Right cardiac atrium (tissue), 5 donors: ENCODE results near the gene CLCN6. TPM values are rescaled to one million over a fixed set of nuclear protein-coding genes. Genes with fewer than 3 reads are reported as not detected.

Experiments
- ATAC-seq, 2 donors: fragments of 200-7000 bp; cut with Tn5 transposase; one replicate each; pipeline versions ENCODE4 v1.8.0 to v1.9.1; 2020; ENCODE audit warnings: moderate library complexity in 2 of 2, mild to moderate bottlenecking in 1 of 2
- DNase-seq, 3 donors: peaks; one replicate each; pipeline ENCODE4 v3.0.0-alpha.2; 2020
- H3K27ac ChIP-seq: one replicate; pipeline ENCODE4 v1.5.1; 2013; ENCODE audit warnings: mild to moderate bottlenecking, low read length, control low read depth, moderate library complexity
- H3K27me3 ChIP-seq: one replicate; pipeline ENCODE4 v1.6.1; 2013; ENCODE audit not compliant: control insufficient read depth, insufficient read depth
- H3K4me1 ChIP-seq: one replicate; pipeline ENCODE4 v1.6.1; 2013; ENCODE audit warnings: low read length; ENCODE audit not compliant: control insufficient read depth, insufficient read depth
- H3K4me3 ChIP-seq: one replicate; pipeline ENCODE4 v1.5.1; 2013; ENCODE audit warnings: low read length, control low read depth
- H3K9me3 ChIP-seq: one replicate; pipeline ENCODE4 v1.6.1; 2013; ENCODE audit warnings: low read length; ENCODE audit not compliant: control insufficient read depth
- WGBS: extraction: QIAGEN DNeasy Blood & Tissue Kit; methylation state at CpG from one replicate; pipeline ENCODE4 v1.1.7; 2013; 5-methylcytosine and 5-hydroxymethylcytosine counted together
- intact Hi-C, 4 donors: fragments of 100-400 bp; cut with DNase I; formaldehyde crosslinking; loops; one replicate each; pipeline versions ENCODE4 v1.11.0 to v1.14.0; 2022 to 2023
- polyA plus RNA-seq: library from polyadenylated mRNA; stranded (reverse); fragments of 200-250 nt; gene quantifications from one replicate; pipeline ENCODE4 v1.2.3, GENCODE V29; 2013
- total RNA-seq, 4 donors: library from RNA; stranded (reverse); fragmentation: NEBNext Ultra II Directional; extraction: Animal tissue kit (Norgen Biotek cat#: 25700); gene quantifications; one replicate each; pipeline ENCODE4 v1.2.1, GENCODE V29; 2021
- donor health status: healthy with polysubstance abuse.
- donor health status: DM: no; HTN: yes; CAD: no.
- donor health status: DM: no; HTN: no; CAD: no.
- donor health status: DM: no; HTN: yes; CAD: no; lungs with severe emphysema.
- donor health status: DM: yes; HTN: yes; CAD: no.

CLCN6 gene
- total and polyA plus RNA-seq, 5 donors, result 16.2 to 54.9 (median 34.0) TPM

DNA sequence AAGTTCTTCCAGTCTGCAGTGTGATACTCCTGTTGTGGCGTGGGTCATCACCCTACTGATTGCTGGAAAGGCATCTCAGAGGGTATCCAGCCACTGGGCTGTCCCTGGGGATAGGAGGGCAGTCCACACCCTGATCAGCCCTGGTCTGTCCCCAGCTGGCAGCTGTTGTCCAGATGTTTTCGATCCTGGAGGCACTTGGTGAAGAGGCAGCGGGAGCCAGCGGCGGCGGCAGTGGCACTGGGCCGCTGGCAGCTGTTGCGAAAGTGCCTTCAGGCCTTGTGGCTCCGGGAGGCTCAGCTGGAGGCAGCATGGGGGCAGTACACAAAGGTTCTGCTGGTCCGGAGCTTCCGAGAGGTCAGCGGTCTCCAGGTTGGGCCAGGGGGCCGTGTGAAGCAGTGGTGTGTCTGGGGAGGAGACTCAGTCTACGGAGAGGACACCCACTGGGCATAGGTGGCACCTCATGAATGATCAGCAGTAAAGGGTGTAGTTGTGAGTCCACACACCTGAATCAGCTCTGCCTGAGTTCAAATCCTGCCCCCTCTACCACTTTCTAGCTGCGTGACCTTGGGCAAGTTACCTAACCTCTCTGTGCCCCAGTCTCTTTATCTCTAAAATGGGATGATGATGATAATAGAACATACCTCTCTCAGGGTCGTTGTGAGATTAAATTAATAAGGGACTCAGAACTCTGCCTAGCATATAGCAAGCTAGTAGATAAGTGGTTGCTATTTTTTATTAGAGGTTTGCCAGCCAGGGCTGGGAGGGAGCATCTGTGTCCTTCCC lies 37.9 kb upstream of the CLCN6 start:
- no peaks in the 10 kb centered on the region for H3K27me3 ChIP-seq
- DNase-seq (peak in 2 of 3 donors; percentile 36 to 41), ATAC-seq (no peak)
- H3K9me3 ChIP-seq, result no peaks in the 10 kb centered on the region
- no peak overlapping the region for H3K27ac ChIP-seq
- WGBS, result 79% methylated on average over 16 of the region's 16 CpGs
- intact Hi-C loops, result no loop called here
- no peaks in the 10 kb centered on the region for H3K4me1 ChIP-seq
- no peak overlapping the region for H3K4me3 ChIP-seq

DNA sequence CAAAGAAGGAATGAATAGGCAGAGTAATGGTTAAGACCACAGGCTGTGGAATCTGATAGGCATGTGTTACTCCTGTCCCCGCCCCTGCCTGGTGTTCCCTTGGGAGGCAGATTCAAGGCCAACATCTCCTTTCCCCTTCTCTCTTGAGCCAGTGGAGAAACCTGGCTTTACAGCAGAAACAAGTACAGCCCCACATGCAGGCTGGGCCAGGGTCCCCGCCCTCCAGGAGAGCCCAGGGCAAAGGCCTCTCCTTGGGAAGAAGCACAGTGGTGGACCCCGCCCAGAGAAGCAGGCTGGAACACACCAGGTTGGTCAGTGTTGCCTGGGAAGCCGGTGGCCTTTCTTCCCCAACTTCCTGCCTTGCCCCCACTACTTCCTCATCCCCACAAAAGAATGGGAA lies 37.2 kb upstream of the CLCN6 start:
- ATAC-seq, result peak in 1 of 2 donors; percentile 27

DNA sequence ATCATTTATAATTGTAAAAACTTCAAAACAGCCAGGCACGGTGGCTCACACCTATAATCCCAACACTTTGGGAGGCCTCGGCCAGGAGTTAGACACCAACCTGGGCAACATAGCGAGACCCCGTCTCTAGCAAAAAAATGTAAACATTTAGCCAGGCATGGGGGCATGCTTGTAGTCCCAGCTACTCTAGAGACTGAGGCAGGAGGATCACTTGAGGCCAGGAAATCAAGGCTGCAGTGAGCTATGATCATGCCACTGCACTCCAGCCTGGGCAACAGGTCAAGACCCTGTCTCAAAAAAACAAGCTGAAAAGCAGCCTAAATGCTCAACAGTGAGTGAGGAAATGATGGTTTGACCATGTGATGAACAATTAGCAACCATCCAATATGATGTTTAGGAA lies 36.7 kb upstream of the CLCN6 start:
- intact Hi-C loops, result no loop called here
- DNase-seq (peak in 2 of 3 donors; percentile 10 to 14), ATAC-seq (no peak)
- Histone ChIP-seq H3K9me3 (no peaks in the 10 kb centered on the region), H3K4me3 (no peak overlapping the region), H3K27ac (no peak overlapping the region), H3K4me1 (no peaks in the 10 kb centered on the region), H3K27me3 (no peaks in the 10 kb centered on the region)
- 80% methylated on average over 4 of the region's 4 CpGs for WGBS

More for the DNA sequence above, 37.2 kb upstream of the CLCN6 start:
- intact Hi-C loops, result no loop called here
- WGBS, result 46% methylated on average over 4 of the region's 4 CpGs
- no peak overlapping the region for H3K27ac ChIP-seq
- H3K27me3 ChIP-seq, result no peaks in the 10 kb centered on the region
- no peak overlapping the region for H3K4me3 ChIP-seq
- peak in 2 of 3 donors; percentile 33 to 36 for DNase-seq
- H3K9me3 ChIP-seq, result no peaks in the 10 kb centered on the region
- H3K4me1 ChIP-seq, result no peaks in the 10 kb centered on the region

DNA sequence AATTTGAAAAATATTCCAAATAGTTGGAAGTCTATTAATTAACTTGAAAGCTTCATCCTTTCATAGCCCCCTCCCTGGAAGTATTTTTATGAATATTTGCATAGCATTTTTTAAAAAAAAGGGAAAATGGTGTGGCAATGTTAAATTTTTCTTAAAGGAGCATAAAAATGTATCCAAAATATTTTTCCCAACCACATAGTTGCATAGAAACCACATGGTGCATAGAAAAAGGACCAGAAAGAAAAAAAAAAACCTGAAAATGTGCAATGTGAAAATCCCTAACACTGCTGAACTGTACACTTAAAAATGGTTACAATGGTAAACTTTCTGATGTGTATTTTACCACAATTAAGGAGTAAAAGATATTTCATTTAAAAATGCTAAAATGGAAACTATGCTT lies 36.0 kb upstream of the CLCN6 start:
- intact Hi-C loops, result no loop called here
- no peak for DNase-seq
- Histone ChIP-seq H3K4me1 (no peaks in the 10 kb centered on the region), H3K9me3 (no peaks in the 10 kb centered on the region), H3K4me3 (no peak overlapping the region), H3K27me3 (no peaks in the 10 kb centered on the region), H3K27ac (no peak overlapping the region)
- no peak for ATAC-seq

DNA sequence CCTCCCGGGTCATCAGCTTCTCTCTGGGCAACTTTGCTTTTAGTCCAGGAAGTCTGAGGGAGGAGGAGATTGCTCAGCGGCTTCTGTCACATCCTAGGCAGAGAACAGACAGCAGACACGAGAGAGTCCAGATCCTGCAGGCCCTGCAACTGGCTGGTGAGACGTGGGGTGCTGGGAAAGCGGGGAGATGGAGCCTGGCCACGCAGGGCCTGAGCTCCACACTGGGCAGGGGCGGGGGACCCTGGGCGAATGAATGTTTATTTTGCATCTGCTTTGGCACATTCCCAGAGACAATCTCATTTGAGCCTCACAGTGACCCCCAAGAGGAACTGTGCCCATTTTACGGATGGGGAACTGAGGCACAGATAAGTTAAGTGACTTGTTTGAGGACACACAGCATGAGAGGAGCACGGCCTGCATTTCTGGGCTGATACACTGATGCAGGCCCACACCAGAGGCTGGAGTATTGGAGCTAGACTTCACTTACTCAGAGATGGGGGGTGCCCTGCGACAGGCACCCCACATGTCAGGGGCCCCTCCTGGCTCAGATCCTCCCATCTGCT lies 34.4 kb upstream of the CLCN6 start:
- ATAC-seq (no peak), DNase-seq (peak in 2 of 3 donors; percentile 7 to 14)
- no peaks in the 10 kb centered on the region for H3K4me1 ChIP-seq
- no peaks in the 10 kb centered on the region for H3K27me3 ChIP-seq
- no peak overlapping the region for H3K27ac ChIP-seq
- WGBS, result 71% methylated on average over 11 of the region's 11 CpGs
- intact Hi-C loops, result no loop called here
- no peak overlapping the region for H3K4me3 ChIP-seq
- H3K9me3 ChIP-seq, result no peaks in the 10 kb centered on the region

DNA sequence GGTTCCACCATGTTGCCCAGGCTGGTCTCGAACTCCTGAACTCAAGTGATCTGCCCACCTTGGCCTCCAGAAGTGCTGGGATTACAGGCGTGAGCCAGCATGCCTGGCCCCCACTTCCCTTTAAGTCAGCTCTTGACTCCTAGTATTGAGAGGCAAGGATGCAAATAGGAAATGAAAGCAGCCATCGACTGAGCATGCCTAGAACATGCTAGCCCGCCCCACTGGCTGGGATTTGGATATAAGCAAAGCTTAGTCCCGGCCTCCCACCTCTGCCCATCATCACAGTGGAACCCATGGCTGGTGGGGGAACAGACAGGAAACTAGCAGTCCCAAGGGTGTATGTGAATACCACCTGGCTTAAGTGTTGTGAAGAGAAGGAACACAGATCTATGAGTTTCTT lies 33.5 kb upstream of the CLCN6 start:
- no peak for ATAC-seq
- H3K27ac ChIP-seq, result no peak overlapping the region
- H3K4me1 ChIP-seq, result no peaks in the 10 kb centered on the region
- intact Hi-C loops, result no loop called here
- H3K9me3 ChIP-seq, result no peaks in the 10 kb centered on the region
- DNase-seq, result peak in 2 of 3 donors; percentile 39 to 42
- no peak overlapping the region for H3K4me3 ChIP-seq
- 59% methylated on average over 5 of the region's 5 CpGs for WGBS
- no peaks in the 10 kb centered on the region for H3K27me3 ChIP-seq

DNA sequence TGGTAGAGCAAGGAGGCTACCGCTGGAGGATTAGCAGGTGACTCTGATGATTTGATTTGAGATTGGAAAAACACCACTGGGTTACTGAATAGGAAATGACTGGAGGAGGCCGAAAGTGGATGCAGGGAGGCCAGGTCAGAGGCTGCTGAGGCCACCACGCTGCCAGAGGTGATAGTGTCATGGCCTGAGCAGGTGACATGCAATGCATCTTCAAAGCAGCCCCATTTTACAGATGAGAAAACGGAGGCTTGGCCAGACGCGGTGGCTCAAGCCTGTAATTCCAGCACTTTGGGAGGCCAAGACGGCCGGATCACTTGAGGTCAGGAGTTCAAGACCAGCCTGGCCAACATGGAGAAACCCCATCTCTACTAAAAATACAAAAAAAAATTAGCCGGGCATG lies 31.2 kb upstream of the CLCN6 start:
- no peaks in the 10 kb centered on the region for H3K27me3 ChIP-seq
- WGBS, result 92% methylated on average over 9 of the region's 9 CpGs
- intact Hi-C loops, result no loop called here
- ATAC-seq (no peak), DNase-seq (peak in 2 of 3 donors; percentile 2 to 7)
- no peaks in the 10 kb centered on the region for H3K9me3 ChIP-seq
- H3K4me3 ChIP-seq, result no peak overlapping the region
- no peak overlapping the region for H3K27ac ChIP-seq
- no peaks in the 10 kb centered on the region for H3K4me1 ChIP-seq

DNA sequence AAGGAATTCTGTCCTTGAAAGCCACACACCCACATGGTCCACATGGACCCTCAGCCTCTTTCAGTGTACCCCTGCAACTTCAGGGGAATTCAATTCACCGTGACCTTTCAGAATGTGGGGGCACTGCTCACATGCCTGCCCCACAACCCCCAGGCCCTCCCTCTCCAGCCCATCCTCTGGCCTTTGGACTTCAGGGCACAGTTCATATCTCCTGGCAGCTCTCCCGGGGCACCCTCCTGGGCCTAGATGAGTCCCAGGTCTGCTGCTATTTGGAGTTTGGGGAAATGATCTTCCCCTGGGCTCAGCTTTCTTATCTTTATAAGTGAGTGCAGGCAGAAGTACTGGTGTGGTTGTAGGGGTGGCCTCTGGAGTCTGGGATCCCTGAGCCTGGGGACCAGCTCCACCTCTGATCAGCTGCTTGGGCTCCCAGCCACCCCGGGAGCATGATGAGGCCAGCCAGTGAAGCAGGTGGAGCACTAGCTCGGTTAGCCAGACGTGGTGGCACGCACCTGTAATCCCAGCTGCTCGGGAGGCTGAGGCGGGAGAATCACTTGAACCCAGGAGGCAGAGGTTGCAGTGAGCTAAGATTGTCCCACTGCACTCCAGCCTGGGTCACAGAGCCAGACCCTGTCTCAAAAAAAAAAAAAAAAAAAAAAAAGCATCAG lies 28.2 kb upstream of the CLCN6 start:
- WGBS, result 91% methylated on average over 8 of the region's 8 CpGs
- H3K4me1 ChIP-seq, result no peaks in the 10 kb centered on the region
- H3K4me3 ChIP-seq, result no peak overlapping the region
- intact Hi-C loops, result no loop called here
- DNase-seq (peak in 2 of 3 donors; percentile 20 to 26), ATAC-seq (no peak)
- no peaks in the 10 kb centered on the region for H3K27me3 ChIP-seq
- H3K27ac ChIP-seq, result no peak overlapping the region
- no peaks in the 10 kb centered on the region for H3K9me3 ChIP-seq

DNA sequence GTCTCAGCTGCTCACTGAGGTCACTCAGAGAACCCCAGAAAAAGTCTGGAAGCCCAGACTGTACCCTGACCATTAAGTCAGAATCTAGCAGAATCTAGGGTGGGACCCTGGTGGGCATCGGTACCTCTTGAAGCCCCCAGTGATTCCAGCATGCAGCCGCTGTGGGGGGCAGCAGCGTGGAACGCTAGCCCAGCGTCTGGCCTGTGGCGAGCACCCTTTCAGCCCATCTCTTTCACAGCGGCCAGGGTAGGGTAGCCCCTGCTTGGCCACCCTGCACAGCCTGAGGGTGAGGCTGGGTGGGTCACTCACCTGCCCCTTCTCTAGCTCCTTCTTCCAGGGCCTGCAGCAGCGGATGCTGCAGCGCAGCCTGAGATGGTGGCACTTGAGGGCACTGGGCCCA lies 27.7 kb upstream of the CLCN6 start:
- no peak overlapping the region for H3K4me3 ChIP-seq
- intact Hi-C loops, result no loop called here
- 90% methylated on average over 9 of the region's 9 CpGs for WGBS
- no peaks in the 10 kb centered on the region for H3K9me3 ChIP-seq
- ATAC-seq, result no peak
- no peak overlapping the region for H3K27ac ChIP-seq
- DNase-seq, result peak in 2 of 3 donors; percentile 6 to 36
- no peaks in the 10 kb centered on the region for H3K27me3 ChIP-seq
- H3K4me1 ChIP-seq, result no peaks in the 10 kb centered on the region

DNA sequence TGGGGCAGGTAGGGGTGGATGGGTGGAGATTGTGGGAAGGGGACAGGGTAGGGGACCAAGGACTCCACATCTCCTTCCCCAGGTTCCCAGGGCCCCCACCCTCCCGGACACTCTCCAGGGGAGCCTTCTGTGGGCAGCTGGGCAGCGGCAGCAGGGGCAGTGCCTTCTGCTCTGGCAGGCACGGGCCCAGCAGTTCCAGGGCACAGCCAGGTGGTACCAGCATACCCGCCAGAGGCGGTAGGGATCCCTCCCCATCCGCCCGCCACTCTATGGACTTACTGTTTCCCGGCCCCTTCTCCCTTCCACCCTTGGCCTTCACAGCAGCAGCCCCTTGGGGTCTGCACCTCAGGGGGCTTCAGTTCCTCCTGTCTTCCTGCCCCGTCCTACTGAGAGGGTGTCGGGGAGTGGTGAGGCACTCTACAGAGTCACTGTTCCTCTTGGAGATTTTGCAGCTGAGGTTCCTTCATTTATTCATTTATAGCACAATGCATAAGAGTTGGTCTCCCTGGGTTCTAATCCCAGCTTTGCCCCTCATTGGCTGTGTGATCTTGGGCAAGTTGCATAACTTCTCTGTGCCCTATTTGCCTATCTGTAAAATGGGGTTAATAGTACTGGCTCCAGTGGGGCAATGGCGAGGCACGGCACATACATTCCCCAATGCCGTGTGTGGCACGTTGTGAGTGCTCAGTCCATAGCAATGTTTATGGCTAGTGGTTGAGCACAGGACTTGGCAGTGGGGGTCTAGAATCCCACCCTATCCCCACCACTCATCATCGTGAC lies 27.0 kb upstream of the CLCN6 start:
- 91% methylated on average over 15 of the region's 15 CpGs for WGBS
- Histone ChIP-seq H3K9me3 (no peaks in the 10 kb centered on the region), H3K27ac (no peak overlapping the region), H3K4me1 (no peaks in the 10 kb centered on the region), H3K4me3 (no peak overlapping the region), H3K27me3 (no peaks in the 10 kb centered on the region)
- ATAC-seq (no peak), DNase-seq (peak in 2 of 3 donors; percentile 23 to 54)
- intact Hi-C loops, result no loop called here
